HEK293 (cell line): ENCODE results near the gene IL11.

ENCODE experiments used
- CTCF ChIA-PET: fragments of 350-600 bp; formaldehyde crosslinking; extraction: SDS; loops from one replicate; lab custom pipeline; 2021; ENCODE audit warnings: antibody characterized with exemption; lab: Yijun Ruan, JAX
- POLR2A ChIA-PET: fragments of 300-600 bp; formaldehyde crosslinking; extraction: SDS; loops from one replicate; lab custom pipeline; 2020; ENCODE audit warnings: antibody characterized with exemption, inconsistent platforms; lab: Yijun Ruan, JAX
- H3K27ac ChIP-seq: fragments of 200-500 bp; sonication (Bioruptor generic); 2 replicates; pipeline ENCODE4 v1.5.1; 2014; ENCODE audit warnings: low read depth, low read length, control low read depth, inconsistent platforms; ENCODE audit errors: extremely low read depth
- H3K36me3 ChIP-seq, 2 experiments: fragments of 200-500 bp in 1 of 2; sonication (Bioruptor generic) in 1 of 2; 1 replicate in 1 of 2; 2 replicates in 1 of 2; pipeline ENCODE4 v1.5.1; 2014 to 2017; ENCODE audit warnings: inconsistent platforms in 2 of 2, low read length in 2 of 2; ENCODE audit not compliant: control insufficient read depth in 2 of 2, insufficient read depth in 1 of 2
- H3K4me1 ChIP-seq: fragments of 200-500 bp; sonication (Bioruptor generic); 2 replicates; pipeline ENCODE4 v1.5.1; 2014; ENCODE audit warnings: mild to moderate bottlenecking, low read length, inconsistent platforms; ENCODE audit not compliant: control insufficient read depth, insufficient read depth
- H3K4me3 ChIP-seq: 2 replicates; pipeline ENCODE4 v1.5.1; 2011; ENCODE audit warnings: low read depth, mild to moderate bottlenecking, control low read depth, low read length, moderate library complexity
- H3K9me3 ChIP-seq: fragments of 200-500 bp; sonication (Bioruptor generic); 2 replicates; pipeline ENCODE4 v1.5.1; 2014; ENCODE audit warnings: low read depth, low read length, inconsistent platforms; ENCODE audit not compliant: control insufficient read depth, insufficient read depth
- GLIS1 ChIP-seq: fragments of 450-650 bp; formaldehyde crosslinking; IDR thresholded peaks from 2 replicates; pipeline ENCODE4 v1.5.1; 2016; ENCODE audit warnings: missing biosample characterization, missing genetic modification characterization
- GLIS2 ChIP-seq: fragments of 450-650 bp; formaldehyde crosslinking; IDR thresholded peaks from 2 replicates; pipeline ENCODE4 v1.5.1; 2016; ENCODE audit warnings: missing biosample characterization, missing genetic modification characterization
- IKZF3 ChIP-seq: fragments of 450-650 bp; IDR thresholded peaks from 2 replicates; pipeline ENCODE4 v1.5.0; 2018; ENCODE audit warnings: missing biosample characterization, mild to moderate bottlenecking, missing genetic modification characterization, moderate library complexity
- KLF1 ChIP-seq: fragments of 450-650 bp; formaldehyde crosslinking; IDR thresholded peaks from 2 replicates; pipeline ENCODE4 v1.5.1; 2016; ENCODE audit warnings: missing biosample characterization, missing genetic modification characterization
- SCRT1 ChIP-seq: fragments of 450-650 bp; formaldehyde crosslinking; IDR thresholded peaks from 2 replicates; pipeline ENCODE4 v1.5.1; 2016; ENCODE audit warnings: missing biosample characterization, missing genetic modification characterization, borderline replicate concordance
- SP2 ChIP-seq: fragments of 450-650 bp; formaldehyde crosslinking; IDR thresholded peaks from 2 replicates; pipeline ENCODE4 v1.5.1; 2016; ENCODE audit warnings: missing biosample characterization, missing genetic modification characterization
- SP7 ChIP-seq: fragments of 450-650 bp; formaldehyde crosslinking; IDR thresholded peaks from 2 replicates; pipeline ENCODE4 v1.5.1; 2016; ENCODE audit warnings: missing biosample characterization, missing genetic modification characterization
- ZBTB1 ChIP-seq: fragments of 450-650 bp; formaldehyde crosslinking; IDR thresholded peaks from 2 replicates; pipeline ENCODE4 v1.5.1; 2016; ENCODE audit warnings: missing biosample characterization, missing genetic modification characterization
- ZBTB10 ChIP-seq: fragments of 450-650 bp; formaldehyde crosslinking; IDR thresholded peaks from 2 replicates; pipeline ENCODE4 v1.5.1; 2016; ENCODE audit warnings: missing biosample characterization, missing genetic modification characterization
- ZBTB17 ChIP-seq: fragments of 450-650 bp; formaldehyde crosslinking; IDR thresholded peaks from 2 replicates; pipeline ENCODE4 v1.5.1; 2016; ENCODE audit warnings: missing biosample characterization, missing genetic modification characterization
- ZBTB49 ChIP-seq: fragments of 450-650 bp; formaldehyde crosslinking; IDR thresholded peaks from 2 replicates; pipeline ENCODE4 v1.5.1; 2016; ENCODE audit warnings: missing biosample characterization, missing genetic modification characterization, low read depth
- ZIC2 ChIP-seq: fragments of 450-650 bp; formaldehyde crosslinking; IDR thresholded peaks from 2 replicates; pipeline ENCODE4 v1.5.1; 2016; ENCODE audit warnings: missing biosample characterization, missing genetic modification characterization
- ZNF10 ChIP-seq: fragments of 450-650 bp; formaldehyde crosslinking; IDR thresholded peaks from 2 replicates; pipeline ENCODE4 v1.5.1; 2017; ENCODE audit warnings: missing biosample characterization, missing genetic modification characterization
- ZNF366 ChIP-seq: fragments of 450-650 bp; formaldehyde crosslinking; conservative IDR thresholded peaks from 2 replicates; pipeline ENCODE4 v1.5.1; 2016; ENCODE audit warnings: missing biosample characterization, missing genetic modification characterization
- ZNF510 ChIP-seq: fragments of 450-650 bp; formaldehyde crosslinking; IDR thresholded peaks from 2 replicates; pipeline ENCODE4 v1.5.1; 2018; ENCODE audit warnings: mild to moderate bottlenecking, missing genetic modification characterization, missing biosample characterization; ENCODE audit not compliant: insufficient replicate concordance
- ZNF776 ChIP-seq: fragments of 450-650 bp; formaldehyde crosslinking; IDR thresholded peaks from 2 replicates; pipeline ENCODE4 v1.5.0; 2017; ENCODE audit warnings: missing biosample characterization, missing genetic modification characterization, borderline replicate concordance
- TF ChIP-seq, protein P1 (sequence below): fragments of 450-650 bp; formaldehyde crosslinking; IDR thresholded peaks from 2 replicates; pipeline ENCODE4 v1.5.1; 2016; ENCODE audit warnings: missing biosample characterization, missing genetic modification characterization
- TF ChIP-seq, protein P2 (sequence below): fragments of 450-650 bp; formaldehyde crosslinking; IDR thresholded peaks from 2 replicates; pipeline ENCODE4 v1.5.1; 2016; ENCODE audit warnings: missing biosample characterization, missing genetic modification characterization

IL11 gene

GRCh38 chr19:55373993-55374757 is 3.9 kb upstream of the IL11 start:
- H3K36me3 ChIP-seq: no peaks in the 10 kb centered on the region
- TF ChIP-seq ZBTB10 (0 out of 2 replicates have a peak, but pooled peaks have one; percentile 33), ZBTB17 (tag by site-specific recombination) (0 out of 2 replicates have a peak, but pooled peaks have one; percentile 34), ZBTB49 (tag by site-specific recombination) (no peak), SP7 (tag by site-specific recombination) (peak; percentile 47; the same call in 1 of the 2 replicates), IKZF3 (tag by site-specific recombination) (no peak), ZNF510 (no peak), ZIC2 (tag by site-specific recombination) (peak; percentile 67; the same call in 1 of the 2 replicates), SCRT1 (tag by site-specific recombination) (no peak), ZBTB1 (tag by site-specific recombination) (no peak), GLIS1 (tag by site-specific recombination) (peak; percentile 95), GLIS2 (tag by site-specific recombination) (peak; percentile 72), ZNF366 (tag by site-specific recombination) (no peak; the same call in 1 of the 2 replicates), ZNF776 (no peak)
- TF ChIP-seq, protein P1, sequence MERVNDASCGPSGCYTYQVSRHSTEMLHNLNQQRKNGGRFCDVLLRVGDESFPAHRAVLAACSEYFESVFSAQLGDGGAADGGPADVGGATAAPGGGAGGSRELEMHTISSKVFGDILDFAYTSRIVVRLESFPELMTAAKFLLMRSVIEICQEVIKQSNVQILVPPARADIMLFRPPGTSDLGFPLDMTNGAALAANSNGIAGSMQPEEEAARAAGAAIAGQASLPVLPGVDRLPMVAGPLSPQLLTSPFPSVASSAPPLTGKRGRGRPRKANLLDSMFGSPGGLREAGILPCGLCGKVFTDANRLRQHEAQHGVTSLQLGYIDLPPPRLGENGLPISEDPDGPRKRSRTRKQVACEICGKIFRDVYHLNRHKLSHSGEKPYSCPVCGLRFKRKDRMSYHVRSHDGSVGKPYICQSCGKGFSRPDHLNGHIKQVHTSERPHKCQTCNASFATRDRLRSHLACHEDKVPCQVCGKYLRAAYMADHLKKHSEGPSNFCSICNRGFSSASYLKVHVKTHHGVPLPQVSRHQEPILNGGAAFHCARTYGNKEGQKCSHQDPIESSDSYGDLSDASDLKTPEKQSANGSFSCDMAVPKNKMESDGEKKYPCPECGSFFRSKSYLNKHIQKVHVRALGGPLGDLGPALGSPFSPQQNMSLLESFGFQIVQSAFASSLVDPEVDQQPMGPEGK (tag by site-specific recombination): peak; percentile 33; the same call in 1 of the 2 replicates
- POLR2A ChIA-PET: interaction anchor here (0.6 kb wide), 1 partner anchor 26 kb away, joined by 4 read pairs; no protein-coding TSS in a partner anchor
- H3K9me3 ChIP-seq: no peaks in the 10 kb centered on the region
- H3K4me3 ChIP-seq: no peak overlapping the region
- CTCF ChIA-PET: interaction anchor here (1.4 kb wide), 1 partner anchor 35 kb away, joined by 5 read pairs; the partner anchor contains the start of gene KMT5C
- no peak overlapping the region for H3K27ac ChIP-seq
- H3K4me1 ChIP-seq: peaks cover 5% of the 10 kb centered on the region; the same call in 1 of the 2 replicates

DNA sequence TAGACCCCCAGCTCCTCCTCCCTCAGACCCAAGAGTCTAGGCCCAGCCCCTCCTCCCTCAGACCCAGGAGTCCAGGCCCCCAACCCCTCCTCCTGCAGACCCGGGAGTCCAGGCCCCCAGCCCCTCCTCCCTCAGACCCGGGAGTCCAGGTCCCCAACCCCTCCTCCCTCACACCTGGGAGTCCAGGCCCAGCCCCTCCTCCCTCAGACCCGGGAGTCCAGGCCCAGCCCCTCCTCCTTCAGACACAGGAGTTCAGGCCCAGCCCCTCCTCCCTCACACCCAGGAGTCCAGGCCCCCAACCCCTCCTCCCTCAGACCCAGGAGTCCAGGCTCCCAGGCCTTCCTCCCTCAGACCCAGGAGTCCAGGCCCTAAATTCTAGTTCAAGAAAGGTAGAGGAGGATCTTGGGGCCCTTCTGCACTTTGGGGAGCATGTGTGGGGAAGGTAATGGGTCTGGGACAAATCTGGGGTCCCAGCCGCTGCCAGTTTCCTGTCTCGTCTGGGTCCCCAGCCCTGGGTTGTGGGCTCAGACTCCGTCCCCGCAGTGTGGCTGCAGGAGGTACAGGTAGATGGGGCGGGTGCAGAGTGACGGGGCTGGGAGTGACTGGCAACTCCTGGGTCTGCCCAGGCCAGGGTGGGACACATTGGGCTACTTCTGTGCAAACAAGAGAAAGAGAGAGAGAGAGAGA is 3.2 kb upstream of the IL11 start:
- no peak for TF ChIP-seq ZNF10
- TF ChIP-seq, protein P2, sequence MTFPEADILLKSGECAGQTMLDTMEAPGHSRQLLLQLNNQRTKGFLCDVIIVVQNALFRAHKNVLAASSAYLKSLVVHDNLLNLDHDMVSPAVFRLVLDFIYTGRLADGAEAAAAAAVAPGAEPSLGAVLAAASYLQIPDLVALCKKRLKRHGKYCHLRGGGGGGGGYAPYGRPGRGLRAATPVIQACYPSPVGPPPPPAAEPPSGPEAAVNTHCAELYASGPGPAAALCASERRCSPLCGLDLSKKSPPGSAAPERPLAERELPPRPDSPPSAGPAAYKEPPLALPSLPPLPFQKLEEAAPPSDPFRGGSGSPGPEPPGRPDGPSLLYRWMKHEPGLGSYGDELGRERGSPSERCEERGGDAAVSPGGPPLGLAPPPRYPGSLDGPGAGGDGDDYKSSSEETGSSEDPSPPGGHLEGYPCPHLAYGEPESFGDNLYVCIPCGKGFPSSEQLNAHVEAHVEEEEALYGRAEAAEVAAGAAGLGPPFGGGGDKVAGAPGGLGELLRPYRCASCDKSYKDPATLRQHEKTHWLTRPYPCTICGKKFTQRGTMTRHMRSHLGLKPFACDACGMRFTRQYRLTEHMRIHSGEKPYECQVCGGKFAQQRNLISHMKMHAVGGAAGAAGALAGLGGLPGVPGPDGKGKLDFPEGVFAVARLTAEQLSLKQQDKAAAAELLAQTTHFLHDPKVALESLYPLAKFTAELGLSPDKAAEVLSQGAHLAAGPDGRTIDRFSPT (tag by site-specific recombination): peak; percentile 40; the same call in 1 of the 2 replicates
- TF ChIP-seq KLF1: peak; percentile 26; the same call in 1 of the 2 replicates
- TF ChIP-seq SP2: peak; percentile 38; the same call in 1 of the 2 replicates
- Histone ChIP-seq H3K27ac (no peak overlapping the region), H3K4me3 (no peak overlapping the region), H3K9me3 (no peaks in the 10 kb centered on the region), H3K36me3 (no peaks in the 10 kb centered on the region), H3K4me1 (peaks cover 5% of the 10 kb centered on the region; the same call in 1 of the 2 replicates)
- ChIA-PET POLR2A (interaction anchor here (0.8 to 1.8 kb wide), 9 partner anchors 9 to 114 kb away, joined by 3 to 12 read pairs (median 4); partner anchors contain the start of genes HSPBP1, KMT5C, PPP6R1 and TMEM238), CTCF (interaction anchor here (0.9 to 1.4 kb wide), 3 partner anchors 34 to 260 kb away, joined by 3 to 10 read pairs (median 5); partner anchors contain the start of gene KMT5C)
